ENCODE data around the gene TBX21.
A peak's percentile ranks its signal among the peaks of the same experiment; 100 is the strongest.

Gene TBX21

DNA sequence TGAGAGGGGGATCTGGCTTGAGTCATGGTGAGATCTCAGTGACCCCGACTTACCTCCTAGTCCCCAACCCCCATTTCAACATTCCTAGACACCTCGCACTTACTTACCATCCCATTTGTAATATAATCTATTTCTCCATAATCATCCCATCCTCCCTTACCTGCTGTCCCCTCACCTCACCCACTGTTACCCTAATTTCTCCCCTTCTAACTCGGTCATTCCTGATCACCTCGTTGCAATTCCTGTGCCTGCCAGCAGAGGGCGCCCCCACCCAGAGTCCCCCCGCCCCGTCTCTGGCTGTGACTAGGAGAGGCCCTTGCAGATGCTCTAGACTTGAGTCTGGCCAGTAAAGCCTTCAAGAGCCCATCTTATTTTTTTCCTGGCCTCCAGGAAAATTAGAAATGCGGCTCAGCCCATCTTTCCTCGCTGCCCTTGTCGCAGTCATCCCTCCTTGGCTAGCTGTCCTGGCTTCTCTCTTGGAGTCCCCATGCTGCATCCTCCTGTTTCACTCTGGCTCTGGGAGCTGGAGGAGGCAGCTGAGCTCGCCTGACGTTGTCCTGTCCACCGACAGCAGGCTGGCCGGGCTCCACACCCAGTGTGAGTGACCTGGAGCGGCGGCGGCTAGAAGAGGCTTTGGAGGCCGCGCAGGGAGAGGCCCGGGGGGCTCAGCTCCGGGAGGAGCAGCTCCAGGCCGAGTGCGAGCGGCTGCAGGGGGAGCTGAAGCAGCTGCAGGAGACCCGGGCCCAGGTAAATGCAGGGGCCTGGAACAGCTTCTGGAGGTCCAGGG, 34.1 kb upstream of the TBX21 start:
- TF ChIP-seq ZNF610 (tag by site-specific recombination; IDR thresholded peaks at IDR 0.05; ENCODE audit: borderline replicate concordance), result no peak
- no peak for TF ChIP-seq BCL6B (tag by site-specific recombination; IDR thresholded peaks at IDR 0.05)
- 0 out of 2 replicates have a peak, but pooled peaks have one; percentile 13 for TF ChIP-seq WT1 (tag by site-specific recombination; IDR thresholded peaks at IDR 0.05)
- no peak for TF ChIP-seq GLIS1 (tag by site-specific recombination; IDR thresholded peaks at IDR 0.05)
- no peak for TF ChIP-seq ZNF544 (tag by site-specific recombination; IDR thresholded peaks at IDR 0.05)
- TF ChIP-seq PRDM10 (tag by site-specific recombination; IDR thresholded peaks at IDR 0.05), result peak; percentile 97
- no peak for TF ChIP-seq ZNF549 (tag by site-specific recombination; IDR thresholded peaks at IDR 0.05)
- TF ChIP-seq ZNF600 (tag by site-specific recombination; IDR thresholded peaks at IDR 0.05), result peak; percentile 36; the same call in 1 of the 2 replicates
- TF ChIP-seq, protein P1, sequence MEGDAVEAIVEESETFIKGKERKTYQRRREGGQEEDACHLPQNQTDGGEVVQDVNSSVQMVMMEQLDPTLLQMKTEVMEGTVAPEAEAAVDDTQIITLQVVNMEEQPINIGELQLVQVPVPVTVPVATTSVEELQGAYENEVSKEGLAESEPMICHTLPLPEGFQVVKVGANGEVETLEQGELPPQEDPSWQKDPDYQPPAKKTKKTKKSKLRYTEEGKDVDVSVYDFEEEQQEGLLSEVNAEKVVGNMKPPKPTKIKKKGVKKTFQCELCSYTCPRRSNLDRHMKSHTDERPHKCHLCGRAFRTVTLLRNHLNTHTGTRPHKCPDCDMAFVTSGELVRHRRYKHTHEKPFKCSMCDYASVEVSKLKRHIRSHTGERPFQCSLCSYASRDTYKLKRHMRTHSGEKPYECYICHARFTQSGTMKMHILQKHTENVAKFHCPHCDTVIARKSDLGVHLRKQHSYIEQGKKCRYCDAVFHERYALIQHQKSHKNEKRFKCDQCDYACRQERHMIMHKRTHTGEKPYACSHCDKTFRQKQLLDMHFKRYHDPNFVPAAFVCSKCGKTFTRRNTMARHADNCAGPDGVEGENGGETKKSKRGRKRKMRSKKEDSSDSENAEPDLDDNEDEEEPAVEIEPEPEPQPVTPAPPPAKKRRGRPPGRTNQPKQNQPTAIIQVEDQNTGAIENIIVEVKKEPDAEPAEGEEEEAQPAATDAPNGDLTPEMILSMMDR (tag by site-specific recombination; IDR thresholded peaks at IDR 0.05), result peak; percentile 80
- peak; percentile 54; the same call in 1 of the 2 replicates for TF ChIP-seq ZBTB10 (tag by site-specific recombination; IDR thresholded peaks at IDR 0.05)
- TF ChIP-seq ZNF654 (tag by site-specific recombination; IDR thresholded peaks at IDR 0.05; ENCODE audit: low read depth), result peak; percentile 36
- TF ChIP-seq ZEB2 (tag by site-specific recombination; IDR thresholded peaks at IDR 0.05), result peak; percentile 54; the same call in 1 of the 2 replicates
- TF ChIP-seq ZNF629 (tag by site-specific recombination; IDR thresholded peaks at IDR 0.05), result 0 out of 2 replicates have a peak, but pooled peaks have one; percentile 29
- CTCF ChIA-PET, result interaction anchor here (0.6 to 5.9 kb wide), 25 partner anchors 8 to 997 kb away, joined by 3 to 58 read pairs (median 6); partner anchors contain the start of gene TBX21
- no peak overlapping the region for H3K27ac ChIP-seq (ENCODE audit: extremely low read depth, low read depth, low read length)
- H3K4me1 ChIP-seq (ENCODE audit: control insufficient read depth, insufficient read depth, low read length), result peaks cover 3% of the 10 kb centered on the region; the same call in 1 of the 2 replicates
- H3K4me3 ChIP-seq (ENCODE audit: low read depth, low read length), result no peak overlapping the region
- H3K9me3 ChIP-seq (ENCODE audit: control insufficient read depth, insufficient read depth, low read depth, low read length), result no peaks in the 10 kb centered on the region
- POLR2A ChIA-PET, result interaction anchor here (0.6 to 0.7 kb wide), 2 partner anchors 10 to 19 kb away, joined by 3 read pairs; no protein-coding TSS in a partner anchor
- H3K36me3 ChIP-seq (ENCODE audit: control insufficient read depth in 2 of 2, insufficient read depth in 1 of 2, low read length in 2 of 2), result peaks cover 5 to 47% of the 10 kb centered on the region in 2 experiments; a peak in 2 of 3 replicates

DNA sequence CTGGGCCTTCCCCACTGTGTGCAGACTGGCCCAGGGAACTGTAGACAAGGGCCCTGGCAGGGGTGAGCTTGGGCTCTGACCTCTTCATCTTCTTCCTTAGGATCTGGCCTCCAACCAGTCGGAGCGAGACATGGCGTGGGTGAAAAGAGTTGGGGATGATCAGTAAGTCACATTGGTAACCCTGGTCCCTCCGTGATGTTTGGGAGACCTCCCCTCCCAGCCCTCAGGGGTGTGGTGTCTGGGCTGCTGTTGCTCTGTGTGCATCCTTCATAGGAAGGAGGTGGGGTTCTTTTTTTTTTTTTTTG, 33.5 kb upstream of the TBX21 start:
- ChIA-PET CTCF (interaction anchor here (0.6 to 5.9 kb wide), 21 partner anchors 7 to 996 kb away, joined by 3 to 58 read pairs (median 6); partner anchors contain the start of gene TBX21), POLR2A (interaction anchor here (0.6 to 0.7 kb wide), 5 partner anchors 10 to 535 kb away, joined by 3 to 4 read pairs (median 3); no protein-coding TSS in a partner anchor)
- Histone ChIP-seq H3K4me1 (ENCODE audit: control insufficient read depth, insufficient read depth, low read length) (peaks cover 3% of the 10 kb centered on the region; the same call in 1 of the 2 replicates), H3K36me3 (ENCODE audit: control insufficient read depth in 2 of 2, insufficient read depth in 1 of 2, low read length in 2 of 2) (peaks cover 5 to 48% of the 10 kb centered on the region in 2 experiments; a peak in 2 of 3 replicates), H3K9me3 (ENCODE audit: control insufficient read depth, insufficient read depth, low read depth, low read length) (no peaks in the 10 kb centered on the region), H3K27ac (ENCODE audit: extremely low read depth, low read depth, low read length) (no peak overlapping the region), H3K4me3 (ENCODE audit: low read depth, low read length) (no peak overlapping the region)
- TF ChIP-seq ZNF155 (tag by site-specific recombination; IDR thresholded peaks at IDR 0.05), result no peak
- no peak for TF ChIP-seq ZNF473 (tag by site-specific recombination; IDR thresholded peaks at IDR 0.05)
- TF ChIP-seq ZNF510 (tag by site-specific recombination; IDR thresholded peaks at IDR 0.05; ENCODE audit: insufficient replicate concordance), result no peak
- TF ChIP-seq ZFP3 (tag by site-specific recombination; IDR thresholded peaks at IDR 0.05; ENCODE audit: low read depth), result no peak
- TF ChIP-seq, protein P2, sequence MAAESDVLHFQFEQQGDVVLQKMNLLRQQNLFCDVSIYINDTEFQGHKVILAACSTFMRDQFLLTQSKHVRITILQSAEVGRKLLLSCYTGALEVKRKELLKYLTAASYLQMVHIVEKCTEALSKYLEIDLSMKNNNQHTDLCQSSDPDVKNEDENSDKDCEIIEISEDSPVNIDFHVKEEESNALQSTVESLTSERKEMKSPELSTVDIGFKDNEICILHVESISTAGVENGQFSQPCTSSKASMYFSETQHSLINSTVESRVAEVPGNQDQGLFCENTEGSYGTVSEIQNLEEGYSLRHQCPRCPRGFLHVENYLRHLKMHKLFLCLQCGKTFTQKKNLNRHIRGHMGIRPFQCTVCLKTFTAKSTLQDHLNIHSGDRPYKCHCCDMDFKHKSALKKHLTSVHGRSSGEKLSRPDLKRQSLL (tag by site-specific recombination; IDR thresholded peaks at IDR 0.05), result no peak
- TF ChIP-seq ZNF114 (tag by site-specific recombination; IDR thresholded peaks at IDR 0.05), result no peak

Measured in HEK293 (cell line).